GM12801 (cell line): ENCODE results near the gene ACTC1.

ENCODE experiments used
- TF ChIP-seq, protein P1 (sequence below): IDR thresholded peaks from one replicate; pipeline ENCODE4 v1.5.1; 2011; ENCODE audit warnings: control low read depth; ENCODE audit not compliant: insufficient read length; ENCODE audit errors: extremely low read depth

The ACTC1 gene

DNA sequence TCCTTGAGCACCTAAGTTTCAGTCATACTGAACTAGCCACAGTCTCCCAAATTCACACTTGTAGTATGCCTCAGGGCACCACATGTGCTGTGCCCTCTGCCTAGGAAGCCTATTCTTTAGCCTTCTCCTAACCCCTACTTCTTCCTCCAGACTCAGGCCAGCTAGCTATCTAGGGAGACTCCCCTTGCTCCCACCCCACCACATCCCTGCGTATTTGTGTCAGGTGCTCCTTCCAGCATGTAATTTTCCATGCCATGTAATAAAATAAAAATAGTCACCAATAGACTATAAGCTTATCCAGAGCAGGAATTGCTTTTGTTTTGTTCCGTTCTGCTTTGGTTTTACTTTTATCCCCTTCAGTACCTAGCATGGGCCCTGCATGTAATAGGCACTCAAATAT, 25.6 kb downstream of the ACTC1 start:
- TF ChIP-seq, protein P1, sequence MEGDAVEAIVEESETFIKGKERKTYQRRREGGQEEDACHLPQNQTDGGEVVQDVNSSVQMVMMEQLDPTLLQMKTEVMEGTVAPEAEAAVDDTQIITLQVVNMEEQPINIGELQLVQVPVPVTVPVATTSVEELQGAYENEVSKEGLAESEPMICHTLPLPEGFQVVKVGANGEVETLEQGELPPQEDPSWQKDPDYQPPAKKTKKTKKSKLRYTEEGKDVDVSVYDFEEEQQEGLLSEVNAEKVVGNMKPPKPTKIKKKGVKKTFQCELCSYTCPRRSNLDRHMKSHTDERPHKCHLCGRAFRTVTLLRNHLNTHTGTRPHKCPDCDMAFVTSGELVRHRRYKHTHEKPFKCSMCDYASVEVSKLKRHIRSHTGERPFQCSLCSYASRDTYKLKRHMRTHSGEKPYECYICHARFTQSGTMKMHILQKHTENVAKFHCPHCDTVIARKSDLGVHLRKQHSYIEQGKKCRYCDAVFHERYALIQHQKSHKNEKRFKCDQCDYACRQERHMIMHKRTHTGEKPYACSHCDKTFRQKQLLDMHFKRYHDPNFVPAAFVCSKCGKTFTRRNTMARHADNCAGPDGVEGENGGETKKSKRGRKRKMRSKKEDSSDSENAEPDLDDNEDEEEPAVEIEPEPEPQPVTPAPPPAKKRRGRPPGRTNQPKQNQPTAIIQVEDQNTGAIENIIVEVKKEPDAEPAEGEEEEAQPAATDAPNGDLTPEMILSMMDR: no peak

DNA sequence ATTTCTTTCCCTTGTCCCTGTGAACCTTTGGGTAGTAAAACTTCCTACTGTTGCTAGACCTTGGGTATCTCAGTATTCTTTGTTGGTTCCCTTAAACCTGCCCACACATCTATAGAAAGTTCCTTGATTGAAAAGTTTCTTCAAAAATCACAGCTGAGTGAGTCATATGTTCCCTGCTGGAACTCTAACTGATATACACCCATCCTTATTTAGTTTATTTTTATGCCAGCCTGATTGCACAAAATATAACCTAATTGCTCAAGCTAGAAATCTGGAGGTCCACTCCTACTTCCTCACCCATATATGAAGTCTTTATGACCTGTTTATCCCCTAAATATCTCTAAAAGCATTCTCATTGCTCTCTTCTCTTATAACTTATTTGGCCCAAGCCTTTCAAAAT, 26.8 kb downstream of the ACTC1 start:
- TF ChIP-seq, protein P1: no peak

DNA sequence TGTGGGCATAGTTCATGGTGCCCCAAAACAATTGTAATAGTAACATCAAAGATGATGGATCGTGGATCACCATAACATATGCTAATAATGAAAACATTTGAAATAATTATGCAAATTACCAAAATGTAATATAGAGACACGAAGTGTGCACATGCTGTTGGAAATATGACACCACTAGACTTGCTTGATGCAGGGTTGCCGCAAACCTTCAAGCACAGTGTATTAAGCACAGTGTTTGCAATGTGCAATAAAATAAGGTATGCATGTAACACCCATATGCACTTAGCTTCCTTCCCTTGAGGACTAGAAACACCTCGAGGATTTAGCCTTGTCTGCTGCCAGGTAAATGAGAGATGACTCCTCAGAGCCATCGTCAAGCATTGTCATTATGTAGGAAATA, 29.6 kb downstream of the ACTC1 start:
- TF ChIP-seq, protein P1: no peak

DNA sequence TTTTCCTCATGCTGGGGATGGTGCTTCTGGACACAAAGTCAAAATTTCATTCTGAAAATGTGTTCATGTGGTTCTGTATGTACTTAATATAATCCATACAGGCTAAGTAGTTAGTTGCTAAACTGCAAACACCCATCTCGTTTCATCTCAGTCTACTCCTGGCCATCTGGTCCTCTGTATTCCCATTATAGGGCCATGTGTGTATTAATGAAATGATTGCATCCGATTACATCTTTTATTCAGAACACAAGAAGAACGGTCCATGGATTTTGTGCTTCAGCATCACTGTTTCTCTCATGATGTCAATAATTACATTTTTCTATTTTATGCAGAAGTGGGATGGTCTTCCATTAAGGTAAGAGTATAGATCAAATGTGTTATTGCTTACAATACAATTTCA, 34.4 kb downstream of the ACTC1 start:
- TF ChIP-seq, protein P1: no peak

DNA sequence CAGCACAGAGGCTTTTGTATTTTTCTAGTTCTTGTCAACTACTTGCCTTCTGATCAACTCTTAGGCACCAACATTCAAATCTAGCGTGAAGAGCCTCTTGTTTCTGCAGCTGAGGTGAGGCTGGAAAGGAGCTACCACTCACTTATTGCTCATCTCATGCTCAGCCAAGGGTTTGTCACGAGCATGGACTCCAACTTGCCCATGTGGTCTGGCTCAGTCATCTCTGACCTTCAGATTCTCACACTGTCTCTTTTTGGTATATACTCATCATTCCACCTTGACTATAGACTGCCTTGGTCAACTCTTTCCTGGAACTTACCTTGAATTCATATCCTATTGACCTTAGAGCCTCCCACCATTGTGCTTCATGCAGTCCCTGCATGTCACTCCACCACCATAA, 35.4 kb downstream of the ACTC1 start:
- TF ChIP-seq, protein P1: no peak

DNA sequence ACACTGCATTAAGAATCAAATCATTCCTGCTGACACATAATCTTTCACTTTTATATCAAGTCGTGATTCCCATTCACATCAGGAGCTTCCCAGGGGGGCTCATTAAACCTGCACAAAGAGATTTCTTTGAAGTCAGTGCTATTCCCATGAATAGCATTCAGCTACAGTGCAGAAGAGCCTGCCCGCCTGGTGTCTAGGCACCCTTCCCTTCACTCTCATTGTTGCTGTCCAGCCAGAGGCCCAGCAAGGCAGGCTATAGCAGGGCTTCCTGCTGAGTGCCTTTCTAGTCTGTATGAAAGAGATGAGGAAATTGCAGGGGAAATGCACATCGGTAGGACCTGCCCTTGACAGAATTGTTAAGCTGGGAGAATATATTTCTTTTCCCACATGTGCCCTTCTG, 36.0 kb downstream of the ACTC1 start:
- TF ChIP-seq, protein P1: no peak

DNA sequence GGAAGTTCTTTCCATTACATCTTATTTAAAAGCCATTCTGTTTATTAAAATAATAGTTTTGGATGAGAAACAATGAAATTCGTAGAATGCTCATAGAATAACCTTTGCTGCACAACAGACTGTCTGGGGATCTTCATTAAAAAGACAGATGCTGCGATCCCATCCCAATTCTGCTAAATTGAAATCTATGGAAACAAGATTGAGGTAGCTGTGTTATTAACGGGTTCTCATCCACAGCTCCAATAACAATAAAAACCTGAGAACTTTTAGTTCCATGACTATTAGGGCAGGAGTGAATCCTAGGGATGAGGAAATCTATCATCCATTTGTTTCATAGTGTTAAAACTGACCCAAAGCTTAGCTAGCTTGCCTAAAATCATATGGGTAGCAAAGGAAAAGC, 38.1 kb downstream of the ACTC1 start:
- TF ChIP-seq, protein P1: no peak

DNA sequence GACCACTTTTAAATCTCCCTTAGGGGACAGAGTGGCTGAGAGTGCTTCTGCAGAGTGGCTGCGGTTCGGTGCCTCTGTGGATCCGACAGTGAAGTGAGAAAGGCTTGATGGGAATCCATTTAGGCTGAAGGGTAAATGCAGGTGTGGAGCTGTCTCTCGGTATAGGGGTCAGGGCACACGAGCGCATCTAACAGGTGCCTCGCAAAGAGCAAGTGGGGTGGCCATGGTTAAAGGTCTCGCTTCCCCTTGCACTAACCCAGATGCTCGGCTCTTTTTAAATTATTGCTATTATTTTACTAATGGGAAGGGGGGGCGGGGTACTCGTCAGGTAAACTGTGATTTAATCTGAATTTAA, 40.0 kb downstream of the ACTC1 start:
- TF ChIP-seq, protein P1: no peak
